ENCODE results near the gene RBFOX2.

DNA sequence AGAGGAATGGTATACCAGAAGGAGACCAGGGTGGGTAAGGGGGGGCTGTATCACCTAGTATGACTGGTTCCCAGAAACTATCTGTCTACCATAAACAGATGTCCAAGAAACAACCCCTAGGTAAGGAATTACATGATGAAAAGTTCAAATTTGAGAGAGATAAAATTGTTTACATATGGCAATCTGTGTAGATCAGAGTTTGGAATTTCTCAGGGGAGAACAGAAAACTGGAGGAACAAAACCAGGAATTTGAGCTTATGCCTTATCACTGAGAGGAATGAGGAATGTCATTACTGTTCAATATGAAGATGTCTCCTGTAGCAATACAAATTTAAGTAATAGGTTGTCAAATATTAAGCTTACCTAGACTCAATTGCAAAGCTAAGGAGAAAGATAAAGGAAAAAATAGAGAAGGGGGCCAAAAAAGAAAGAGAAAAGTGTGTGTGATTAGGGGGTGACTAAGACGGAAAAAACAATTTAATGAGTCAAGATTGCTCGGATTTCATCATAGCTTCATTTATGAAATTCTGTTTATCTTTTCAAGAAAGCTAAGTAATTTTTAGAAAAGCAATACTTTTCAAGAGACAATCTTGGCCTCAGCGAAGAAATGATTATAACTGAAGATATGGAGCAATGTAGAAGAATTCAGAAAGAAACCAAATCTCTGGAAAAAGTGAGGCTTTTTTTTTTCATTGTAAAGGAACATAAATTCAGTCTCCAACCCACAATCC is 193.2 kb downstream of the RBFOX2 start:
- no peak for TF ChIP-seq CREB1 (IDR thresholded peaks at IDR 0.05)
- no peak for TF ChIP-seq EP300 (IDR thresholded peaks at IDR 0.05; ENCODE audit: borderline replicate concordance in 1 of 2, low read depth in 2 of 2, low read length in 2 of 2)
- TF ChIP-seq TAF1 (IDR thresholded peaks at IDR 0.05; ENCODE audit: low read depth, low read length) = no peak
- TF ChIP-seq CTCF (IDR thresholded peaks at IDR 0.05; ENCODE audit: control extremely low read depth in 1 of 3, insufficient read depth in 1 of 3, low read depth in 1 of 3, low read length in 3 of 3) = no peak
- TF ChIP-seq, protein P1, sequence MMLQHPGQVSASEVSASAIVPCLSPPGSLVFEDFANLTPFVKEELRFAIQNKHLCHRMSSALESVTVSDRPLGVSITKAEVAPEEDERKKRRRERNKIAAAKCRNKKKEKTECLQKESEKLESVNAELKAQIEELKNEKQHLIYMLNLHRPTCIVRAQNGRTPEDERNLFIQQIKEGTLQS (IDR thresholded peaks at IDR 0.05; ENCODE audit: insufficient read depth, low read depth, low read length) = no peak

All from H1 (cell line).